IPS DF 4.7 (cell line): ENCODE data around the gene PLA2G4E.

Experiments
- DNase-seq: peaks from one replicate; pipeline ENCODE4 v3.0.0-alpha.2; 2013; ENCODE audit warnings: low spot score; ENCODE audit errors: extremely low read depth

The PLA2G4E gene

GRCh38 chr15:41993472-41994170 lies 27.2 kb downstream of the PLA2G4E start:
- DNase-seq: no peak

- DNase-seq: no peak
Measured at GRCh38 chr15:41992803-41993190, 28.0 kb downstream of the PLA2G4E start.

GRCh38 chr15:41992151-41992802 lies 28.6 kb downstream of the PLA2G4E start:
- DNase-seq: no peak

- DNase-seq: no peak
Measured at GRCh38 chr15:41990691-41991090, 30.2 kb downstream of the PLA2G4E start.

- no peak for DNase-seq
Measured at GRCh38 chr15:41990243-41990605, 30.6 kb downstream of the PLA2G4E start.

GRCh38 chr15:41989573-41990242 lies 31.1 kb downstream of the PLA2G4E start:
- DNase-seq: peak; percentile 66

- DNase-seq: no peak
Measured at GRCh38 chr15:41988896-41989572, 31.8 kb downstream of the PLA2G4E start.

- no peak for DNase-seq
Measured at GRCh38 chr15:41987925-41988275, 32.9 kb downstream of the PLA2G4E start.

- DNase-seq: no peak
Measured at GRCh38 chr15:41987246-41987924, 33.5 kb downstream of the PLA2G4E start.

GRCh38 chr15:41985236-41986160 lies 35.3 kb downstream of the PLA2G4E start:
- DNase-seq: no peak

GRCh38 chr15:41984622-41985021 lies 36.2 kb downstream of the PLA2G4E start:
- no peak for DNase-seq

- no peak for DNase-seq
Measured at GRCh38 chr15:41983621-41984571, 36.9 kb downstream of the PLA2G4E start.

GRCh38 chr15:41983221-41983620 lies 37.6 kb downstream of the PLA2G4E start:
- DNase-seq: no peak

GRCh38 chr15:41982133-41982930 lies 38.5 kb downstream of the PLA2G4E start:
- no peak for DNase-seq

GRCh38 chr15:41981371-41982132 lies 39.3 kb downstream of the PLA2G4E start:
- DNase-seq: no peak

- no peak for DNase-seq
Measured at GRCh38 chr15:41980654-41981323, 40.1 kb downstream of the PLA2G4E start.
